Measurements from ENCODE around the gene PDK1.

- no peak for TF ChIP-seq CTCF (conservative IDR thresholded peaks at IDR 0.05)
- no peak for TF ChIP-seq EZH2 (IDR thresholded peaks at IDR 0.05; ENCODE audit: low read depth)
Observed at GRCh38 chr2:172564376-172564775, 8.5 kb downstream of the PDK1 start.
